HG03025 (cell line): ENCODE measurements around the gene ZNF420.
A peak's percentile ranks its signal among the peaks of the same experiment; 100 is the strongest.
"Not testable (repeated sequence)": the region's sequence is repeated elsewhere in the genome, so short reads cannot be mapped to it uniquely, and the experiment has no call there.

Experiments
- ATAC-seq: cut with Tn5 transposase; IDR thresholded peaks from one replicate; pipeline ENCODE4 v1.9.1; 2021; ENCODE audit warnings: mild to moderate bottlenecking, moderate library complexity; ENCODE audit not compliant: unreplicated experiment, low FRiP score

The ZNF420 gene

GRCh38 chr19:37077934-37078716 lies at the start of gene ZNF420:
ZNF420 (plus strand) TSS chr19:37078433; CDS start chr19:37089119, 10,686 bp downstream.
- ATAC-seq: peak; percentile 94

GRCh38 chr19:37045140-37045539 lies 33.1 kb upstream of the ZNF420 start:
- no peak for ATAC-seq

- ATAC-seq: no peak
Observed at GRCh38 chr19:37055330-37055729, 22.9 kb upstream of the ZNF420 start.

- ATAC-seq: no peak
Observed at GRCh38 chr19:37056776-37057175, 21.5 kb upstream of the ZNF420 start.

GRCh38 chr19:37059142-37059541 lies 19.1 kb upstream of the ZNF420 start:
- ATAC-seq: no peak

GRCh38 chr19:37064886-37065285 lies 13.3 kb upstream of the ZNF420 start:
- not testable (repeated sequence) for ATAC-seq

- ATAC-seq: no peak
Observed at GRCh38 chr19:37074111-37074510, 4.1 kb upstream of the ZNF420 start.

- no peak for ATAC-seq
Observed at GRCh38 chr19:37074819-37075362, 3.3 kb upstream of the ZNF420 start.

- ATAC-seq: not testable (repeated sequence)
Observed at GRCh38 chr19:37076524-37076923, 1.7 kb upstream of the ZNF420 start.

GRCh38 chr19:37077501-37077933 lies 716 bp upstream of the ZNF420 start:
- no peak for ATAC-seq

- no peak for ATAC-seq
Observed at GRCh38 chr19:37078717-37079032, 442 bp downstream of the ZNF420 start.

- ATAC-seq: no peak
Observed at GRCh38 chr19:37079238-37079637, 1.0 kb downstream of the ZNF420 start.

GRCh38 chr19:37082307-37082706 lies 4.1 kb downstream of the ZNF420 start:
- ATAC-seq: no peak

- no peak for ATAC-seq
Observed at GRCh38 chr19:37087110-37087509, 8.9 kb downstream of the ZNF420 start.

- ATAC-seq: no peak
Observed at GRCh38 chr19:37095859-37096258, 17.6 kb downstream of the ZNF420 start.

GRCh38 chr19:37098570-37098969 lies 20.3 kb downstream of the ZNF420 start:
- no peak for ATAC-seq

- not testable (repeated sequence) for ATAC-seq
Observed at GRCh38 chr19:37104135-37104534, 25.9 kb downstream of the ZNF420 start.

GRCh38 chr19:37111753-37112152 lies 33.5 kb downstream of the ZNF420 start:
- ATAC-seq: not testable (repeated sequence)

- no peak for ATAC-seq
Observed at GRCh38 chr19:37114001-37114400, 35.8 kb downstream of the ZNF420 start.

- not testable (repeated sequence) for ATAC-seq
Observed at GRCh38 chr19:37122093-37122492, 43.9 kb downstream of the ZNF420 start.

- no peak for ATAC-seq
Observed at GRCh38 chr19:37127999-37128820, 50.0 kb downstream of the ZNF420 start.
